Type B pancreatic cell (in vitro differentiated cells): ENCODE results near the gene RRAGD. TPM values are rescaled to one million over a fixed set of nuclear protein-coding genes. Genes with fewer than 3 reads are reported as not detected.

Source experiments
- DNase-seq: peaks from one replicate; pipeline ENCODE4 v3.0.0; 2021; ENCODE audit warnings: mixed read lengths; ENCODE audit not compliant: unreplicated experiment; ENCODE audit errors: extremely low spot score
- H3K27ac Mint-ChIP-seq: 2 replicates; pipeline ENCODE4 v1.8.0; 2021; ENCODE audit warnings: mild to moderate bottlenecking, mixed read lengths
- H3K27me3 Mint-ChIP-seq: 2 replicates; pipeline ENCODE4 v1.8.0; 2021; ENCODE audit warnings: mixed read lengths
- H3K36me3 Mint-ChIP-seq: 2 replicates; pipeline ENCODE4 v1.8.0; 2021; ENCODE audit warnings: mixed read lengths
- H3K4me1 Mint-ChIP-seq: one replicate; pipeline ENCODE4 v1.8.0; 2021; ENCODE audit warnings: mixed read lengths; ENCODE audit not compliant: unreplicated experiment
- H3K4me3 Mint-ChIP-seq: 2 replicates; pipeline ENCODE4 v1.8.0; 2021; ENCODE audit warnings: mild to moderate bottlenecking, mixed read lengths
- H3K9me3 Mint-ChIP-seq: 2 replicates; pipeline ENCODE4 v1.8.0; 2021; ENCODE audit warnings: mixed read lengths
- CTCF ChIP-seq: fragments of 200-600 bp; sonication (generic); conservative IDR thresholded peaks from 2 replicates; pipeline ENCODE4 v1.5.0; 2021; ENCODE audit warnings: antibody characterized with exemption, mild to moderate bottlenecking
- total RNA-seq: library from RNA; stranded (reverse); gene quantifications from 2 replicates; pipeline ENCODE4 v1.2.1, GENCODE V29; 2021; ENCODE audit warnings: low replicate concordance

Gene RRAGD
- total RNA-seq, 1 donor from 2014 or later: 18.0 TPM

DNA sequence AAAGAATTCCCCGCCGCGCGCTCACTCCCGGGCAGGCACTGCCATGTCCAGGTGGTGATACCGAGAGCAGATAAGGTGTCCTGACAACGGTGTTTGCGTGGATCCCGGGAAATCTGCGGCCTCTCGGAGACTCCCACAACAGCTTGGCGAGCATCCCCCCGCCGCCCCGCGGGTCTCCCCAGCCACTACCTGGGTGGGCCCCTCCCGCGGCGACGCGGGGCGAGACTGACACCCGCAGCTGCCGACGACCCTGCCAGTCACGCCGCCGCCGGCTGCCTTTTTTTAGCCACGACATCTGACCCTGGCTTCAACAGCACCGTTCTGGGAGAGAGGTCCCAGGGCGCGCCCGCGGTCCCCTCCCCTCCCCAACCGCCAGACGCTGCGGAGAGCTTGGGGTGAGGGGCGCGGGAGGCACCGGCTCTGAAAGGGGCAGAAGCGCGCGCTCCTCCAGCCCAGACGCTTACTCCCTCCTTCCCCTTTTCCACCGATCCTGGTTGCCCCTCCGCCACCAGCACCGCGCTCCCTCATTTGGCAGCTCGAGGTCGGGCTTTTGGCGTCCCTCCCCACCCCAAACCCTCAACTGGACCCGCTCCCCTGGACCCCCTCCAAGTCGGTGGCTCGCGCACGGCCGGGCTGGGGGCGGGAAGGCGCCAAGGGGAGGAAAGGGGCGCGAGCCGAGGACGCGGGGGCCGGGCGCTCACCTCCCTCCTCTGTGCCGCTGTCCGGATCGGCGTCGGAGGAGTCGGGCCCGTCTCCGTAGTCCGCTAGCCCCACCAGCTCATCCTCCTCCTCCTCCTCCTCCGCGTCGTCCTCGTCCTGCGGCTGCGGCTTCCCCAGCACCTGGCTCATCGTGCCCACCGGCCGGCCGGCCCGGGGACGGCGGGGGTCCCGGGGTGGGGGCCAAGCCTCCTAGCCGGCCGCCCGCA is 665 bp downstream of the RRAGD start:
- Mint-ChIP-seq H3K9me3 (no peaks in the 10 kb centered on the region), H3K4me1 (peaks cover 25% of the 10 kb centered on the region), H3K36me3 (no peaks in the 10 kb centered on the region), H3K27ac (peak overlapping the region; percentile 57), H3K27me3 (peaks cover 41% of the 10 kb centered on the region), H3K4me3 (peak overlapping the region; percentile 90)
- DNase-seq: peak; percentile 71
- TF ChIP-seq CTCF: no peak

DNA sequence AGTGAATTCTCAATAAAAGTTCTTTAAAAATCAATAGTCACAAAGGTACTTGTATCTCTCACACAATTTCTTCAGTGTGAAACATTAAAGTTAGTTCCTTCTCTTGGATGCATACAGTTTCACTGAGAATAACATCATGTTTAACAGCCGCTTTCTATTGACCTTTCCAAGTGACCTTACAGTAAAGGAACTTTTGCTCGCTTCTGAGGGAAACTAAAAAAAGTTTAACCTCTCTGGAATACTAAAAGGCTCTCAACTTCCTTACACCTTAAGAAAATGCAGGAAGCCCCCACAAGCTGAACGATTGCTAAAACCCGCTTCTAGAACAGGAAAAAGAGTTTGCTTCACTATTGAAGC is 1.3 kb downstream of the RRAGD start:
- no peaks in the 10 kb centered on the region for H3K36me3 Mint-ChIP-seq

GRCh38 chr6:89410231-89410761 is 1.8 kb downstream of the RRAGD start:
- Mint-ChIP-seq H3K27ac (no peak overlapping the region), H3K27me3 (peaks cover 41% of the 10 kb centered on the region), H3K36me3 (peaks cover 3% of the 10 kb centered on the region), H3K4me1 (peaks cover 25% of the 10 kb centered on the region), H3K4me3 (peak overlapping the region; percentile 90), H3K9me3 (no peaks in the 10 kb centered on the region)
- TF ChIP-seq CTCF: no peak
- no peak for DNase-seq

More for the DNA sequence above, 1.3 kb downstream of the RRAGD start:
- peaks cover 41% of the 10 kb centered on the region for H3K27me3 Mint-ChIP-seq
- peak overlapping the region; percentile 57 for H3K27ac Mint-ChIP-seq
- H3K4me3 Mint-ChIP-seq: peak overlapping the region; percentile 90
- peaks cover 22% of the 10 kb centered on the region for H3K4me1 Mint-ChIP-seq
- DNase-seq: no peak
- TF ChIP-seq CTCF: no peak
- H3K9me3 Mint-ChIP-seq: no peaks in the 10 kb centered on the region

- Mint-ChIP-seq H3K9me3 (no peaks in the 10 kb centered on the region), H3K36me3 (peaks cover 4% of the 10 kb centered on the region), H3K4me1 (peaks cover 25% of the 10 kb centered on the region), H3K27ac (no peak overlapping the region), H3K27me3 (peaks cover 41% of the 10 kb centered on the region), H3K4me3 (peak overlapping the region; percentile 65)
- DNase-seq: no peak
- TF ChIP-seq CTCF: no peak
Measured at GRCh38 chr6:89409461-89410035, 2.5 kb downstream of the RRAGD start.

GRCh38 chr6:89406141-89406540 is 5.9 kb downstream of the RRAGD start:
- no peak for TF ChIP-seq CTCF
- Mint-ChIP-seq H3K36me3 (peaks cover 4% of the 10 kb centered on the region), H3K4me3 (no peak overlapping the region), H3K9me3 (no peaks in the 10 kb centered on the region), H3K27me3 (peaks cover 26% of the 10 kb centered on the region), H3K4me1 (peaks cover 14% of the 10 kb centered on the region), H3K27ac (no peak overlapping the region)
- DNase-seq: no peak
